Adipocyte (in vitro differentiated cells): ENCODE measurements around the gene CDK14.

ENCODE experiments used
- DNase-seq: peaks from one replicate; pipeline ENCODE4 v3.0.0-alpha.2; 2015; ENCODE audit warnings: low read depth
- H3K27me3 ChIP-seq: replicated peaks from 2 replicates; pipeline ENCODE4 v1.7.0; 2013; ENCODE audit warnings: mild to moderate bottlenecking, low read length, moderate library complexity; ENCODE audit not compliant: control insufficient read depth, insufficient read depth
- H3K36me3 ChIP-seq: 2 replicates; pipeline ENCODE4 v1.7.0; 2013; ENCODE audit warnings: low read length, mild to moderate bottlenecking, moderate library complexity; ENCODE audit not compliant: control insufficient read depth, insufficient read depth, severe bottlenecking
- H3K4me1 ChIP-seq: 2 replicates; pipeline ENCODE4 v1.7.0; 2013; ENCODE audit warnings: mild to moderate bottlenecking, low read length, moderate library complexity; ENCODE audit not compliant: control insufficient read depth, insufficient read depth
- H3K4me3 ChIP-seq: 2 replicates; pipeline ENCODE4 v1.7.0; 2013; ENCODE audit warnings: mild to moderate bottlenecking, low read length, moderate library complexity
- H3K9ac ChIP-seq: 2 replicates; pipeline ENCODE4 v1.7.0; 2013; ENCODE audit warnings: mild to moderate bottlenecking, low read length, moderate library complexity
- H3K9me3 ChIP-seq: 2 replicates; pipeline ENCODE4 v1.7.0; 2013; ENCODE audit warnings: mild to moderate bottlenecking, low read length, moderate library complexity; ENCODE audit not compliant: control insufficient read depth

CDK14 gene

DNA sequence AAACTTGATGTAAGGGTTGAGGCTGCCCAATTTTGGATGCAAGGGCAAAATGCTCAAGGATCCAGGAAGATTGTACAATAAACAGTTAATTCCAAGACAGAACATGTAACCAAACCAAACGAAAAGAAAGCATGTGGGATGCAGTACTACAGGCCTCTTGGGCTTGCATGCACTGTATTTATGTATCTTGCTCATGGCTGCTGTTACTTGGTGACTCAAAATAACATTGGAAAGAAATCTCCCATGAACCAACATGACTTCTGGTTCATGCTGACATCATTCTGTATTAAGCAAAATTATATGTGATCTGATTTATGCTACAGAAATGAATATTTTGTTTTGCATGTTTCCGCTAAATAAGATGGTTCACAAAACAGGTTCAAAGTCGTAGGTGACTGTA, 602.2 kb downstream of the CDK14 start:
- no peak for DNase-seq
- no peak overlapping the region for H3K4me3 ChIP-seq
- no peaks in the 10 kb centered on the region for H3K27me3 ChIP-seq
- H3K9me3 ChIP-seq: no peaks in the 10 kb centered on the region
- peaks cover 11% of the 10 kb centered on the region for H3K4me1 ChIP-seq
- no peaks in the 10 kb centered on the region for H3K36me3 ChIP-seq
- no peak overlapping the region for H3K9ac ChIP-seq

GRCh38 chr7:91199601-91200000, 603.5 kb downstream of the CDK14 start:
- Histone ChIP-seq H3K36me3 (no peaks in the 10 kb centered on the region), H3K4me3 (no peak overlapping the region), H3K27me3 (no peaks in the 10 kb centered on the region), H3K9me3 (no peaks in the 10 kb centered on the region), H3K9ac (no peak overlapping the region), H3K4me1 (peaks cover 10% of the 10 kb centered on the region)
- DNase-seq: no peak

DNA sequence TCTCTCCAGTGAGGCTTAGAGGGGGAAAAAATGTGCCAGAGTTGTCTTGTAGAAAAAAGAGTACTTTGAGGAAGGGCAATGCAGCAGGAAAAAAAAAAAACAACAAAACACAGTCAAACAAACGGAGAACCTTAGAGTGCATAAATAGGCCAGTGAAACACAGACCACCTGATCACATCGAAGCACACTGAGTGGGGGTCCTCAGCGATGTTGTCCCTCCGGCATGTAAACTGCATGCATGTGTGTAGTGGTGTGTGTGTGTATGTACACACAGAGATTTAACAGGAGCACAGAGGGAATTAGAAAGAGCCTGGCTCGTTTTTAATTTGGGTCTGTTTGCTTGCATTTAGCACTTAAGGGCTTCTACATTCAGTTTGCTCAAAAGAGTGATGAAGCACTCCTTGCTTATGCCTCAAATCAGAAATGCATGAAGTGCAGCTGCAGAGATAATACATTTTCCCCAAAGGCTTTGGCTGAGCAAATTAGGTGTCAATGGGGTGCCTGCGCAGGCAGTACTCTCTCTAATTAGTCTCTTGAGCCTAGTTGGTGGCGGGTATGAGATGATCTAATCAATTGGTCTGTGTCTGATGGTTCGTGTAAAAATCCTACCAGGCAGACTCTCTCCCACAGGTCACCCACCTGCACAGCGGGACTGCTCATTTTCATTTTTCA, 605.5 kb downstream of the CDK14 start:
- H3K27me3 ChIP-seq: no peaks in the 10 kb centered on the region
- H3K9ac ChIP-seq: no peak overlapping the region
- no peak overlapping the region for H3K4me3 ChIP-seq
- no peaks in the 10 kb centered on the region for H3K9me3 ChIP-seq
- no peak for DNase-seq
- H3K36me3 ChIP-seq: no peaks in the 10 kb centered on the region
- no peaks in the 10 kb centered on the region for H3K4me1 ChIP-seq

GRCh38 chr7:91206361-91206960, 610.3 kb downstream of the CDK14 start:
- H3K27me3 ChIP-seq: no peaks in the 10 kb centered on the region
- H3K9ac ChIP-seq: no peak overlapping the region
- no peaks in the 10 kb centered on the region for H3K9me3 ChIP-seq
- no peaks in the 10 kb centered on the region for H3K4me1 ChIP-seq
- DNase-seq: no peak
- no peak overlapping the region for H3K4me3 ChIP-seq
- H3K36me3 ChIP-seq: no peaks in the 10 kb centered on the region

- DNase-seq: no peak
- Histone ChIP-seq H3K9me3 (no peaks in the 10 kb centered on the region), H3K9ac (no peak overlapping the region), H3K4me3 (no peak overlapping the region), H3K4me1 (no peaks in the 10 kb centered on the region), H3K36me3 (no peaks in the 10 kb centered on the region), H3K27me3 (no peaks in the 10 kb centered on the region)
Observed at GRCh38 chr7:91212582-91212981, 616.5 kb downstream of the CDK14 start.

GRCh38 chr7:91226411-91226810, 630.3 kb downstream of the CDK14 start:
- Histone ChIP-seq H3K4me3 (no peak overlapping the region), H3K36me3 (no peaks in the 10 kb centered on the region), H3K4me1 (peaks cover 9% of the 10 kb centered on the region), H3K9me3 (no peaks in the 10 kb centered on the region), H3K9ac (no peak overlapping the region), H3K27me3 (no peaks in the 10 kb centered on the region)
- no peak for DNase-seq

- Histone ChIP-seq H3K4me3 (no peak overlapping the region), H3K9me3 (no peaks in the 10 kb centered on the region), H3K9ac (no peak overlapping the region), H3K4me1 (peaks cover 9% of the 10 kb centered on the region), H3K27me3 (no peaks in the 10 kb centered on the region), H3K36me3 (no peaks in the 10 kb centered on the region)
- DNase-seq: peak; percentile 33
Observed at GRCh38 chr7:91228327-91228726, 632.2 kb downstream of the CDK14 start.

- H3K9ac ChIP-seq: no peak overlapping the region
- H3K36me3 ChIP-seq: no peaks in the 10 kb centered on the region
- H3K27me3 ChIP-seq: no peaks in the 10 kb centered on the region
- H3K4me1 ChIP-seq: peaks cover 9% of the 10 kb centered on the region
- H3K4me3 ChIP-seq: no peak overlapping the region
- peak; percentile 30 for DNase-seq
- H3K9me3 ChIP-seq: no peaks in the 10 kb centered on the region
Observed at GRCh38 chr7:91228927-91229558, 632.9 kb downstream of the CDK14 start.

GRCh38 chr7:91230100-91230499, 634.0 kb downstream of the CDK14 start:
- no peaks in the 10 kb centered on the region for H3K36me3 ChIP-seq
- peaks cover 9% of the 10 kb centered on the region for H3K4me1 ChIP-seq
- H3K9me3 ChIP-seq: no peaks in the 10 kb centered on the region
- H3K9ac ChIP-seq: no peak overlapping the region
- H3K27me3 ChIP-seq: no peaks in the 10 kb centered on the region
- DNase-seq: no peak
- no peak overlapping the region for H3K4me3 ChIP-seq

DNA sequence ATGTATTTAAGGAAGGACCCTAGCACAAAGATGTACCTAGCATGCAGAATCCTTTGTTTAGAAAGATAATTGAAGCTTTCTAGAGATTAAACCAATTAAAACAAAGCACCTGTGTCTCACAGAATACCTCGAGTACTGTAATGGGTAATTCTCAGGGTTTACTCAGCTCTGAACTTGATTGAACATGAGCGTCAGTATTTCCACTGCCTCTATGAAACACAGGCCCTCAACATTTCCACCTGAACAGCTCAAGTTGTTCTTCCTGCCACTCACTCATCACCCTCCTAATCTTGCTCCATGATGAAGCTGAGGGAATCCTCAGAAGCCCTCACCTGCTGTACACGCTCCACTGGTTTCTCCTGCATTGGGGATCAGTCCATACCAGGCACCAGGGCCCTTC, 634.4 kb downstream of the CDK14 start:
- Histone ChIP-seq H3K4me1 (peaks cover 9% of the 10 kb centered on the region), H3K9me3 (no peaks in the 10 kb centered on the region), H3K4me3 (no peak overlapping the region), H3K9ac (no peak overlapping the region), H3K27me3 (no peaks in the 10 kb centered on the region), H3K36me3 (no peaks in the 10 kb centered on the region)
- DNase-seq: no peak

DNA sequence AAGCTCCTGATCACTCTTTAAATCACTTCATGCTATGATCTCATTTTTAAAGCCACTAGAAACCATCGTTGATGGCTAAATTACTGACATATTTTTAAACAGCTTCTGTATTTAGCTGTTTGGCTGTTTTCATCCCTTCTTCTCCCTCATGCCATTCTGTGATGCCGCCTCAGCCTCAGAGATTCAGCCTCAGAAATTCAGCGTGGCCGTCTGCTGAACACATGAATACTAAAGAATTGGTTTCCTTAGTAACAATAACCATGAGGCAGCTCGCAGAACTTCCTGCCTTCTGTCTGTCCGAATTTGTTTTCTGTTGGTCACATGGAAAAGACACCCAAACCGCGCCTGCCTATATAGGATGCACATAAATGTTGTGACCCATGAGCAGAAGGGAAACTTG, 637.1 kb downstream of the CDK14 start:
- DNase-seq: peak; percentile 9
- H3K27me3 ChIP-seq: no peaks in the 10 kb centered on the region
- H3K9me3 ChIP-seq: no peaks in the 10 kb centered on the region
- H3K36me3 ChIP-seq: no peaks in the 10 kb centered on the region
- peaks cover 6% of the 10 kb centered on the region for H3K4me1 ChIP-seq
- no peak overlapping the region for H3K4me3 ChIP-seq
- H3K9ac ChIP-seq: no peak overlapping the region
